IPS-20b (cell line): Measurements from ENCODE around the gene RWDD1.
A peak's percentile ranks its signal among the peaks of the same experiment; 100 is the strongest.

Source experiments
- H3K27ac ChIP-seq: one replicate; pipeline ENCODE4 v1.5.1; 2013; ENCODE audit warnings: low read length
- H3K27me3 ChIP-seq: 2 replicates; pipeline ENCODE4 v1.6.1; 2013; ENCODE audit warnings: mild to moderate bottlenecking, low read length, inconsistent platforms; ENCODE audit not compliant: insufficient read depth
- H3K36me3 ChIP-seq: 2 replicates; pipeline ENCODE4 v1.6.1; 2013; ENCODE audit warnings: low read depth, mild to moderate bottlenecking, inconsistent platforms, low read length, moderate library complexity; ENCODE audit not compliant: insufficient read depth
- H3K4me1 ChIP-seq: 2 replicates; pipeline ENCODE4 v1.6.1; 2013; ENCODE audit warnings: mild to moderate bottlenecking, control low read depth, inconsistent platforms, low read length, moderate library complexity; ENCODE audit not compliant: insufficient read depth
- H3K4me3 ChIP-seq: 2 replicates; pipeline ENCODE4 v1.5.1; 2013; ENCODE audit warnings: mild to moderate bottlenecking, low read length, inconsistent platforms
- H3K9ac ChIP-seq: 2 replicates; pipeline ENCODE4 v1.6.1; 2013; ENCODE audit warnings: low read depth, mild to moderate bottlenecking, inconsistent platforms, low read length, moderate library complexity
- H3K9me3 ChIP-seq: 2 replicates; pipeline ENCODE4 v1.6.1; 2013; ENCODE audit warnings: mild to moderate bottlenecking, low read depth, low read length, inconsistent platforms; ENCODE audit not compliant: insufficient read depth

Gene RWDD1

GRCh38 chr6:116616737-116617053 lies 45.4 kb downstream of the RWDD1 start:
- Histone ChIP-seq H3K27me3 (peaks cover 19% of the 10 kb centered on the region), H3K9me3 (no peaks in the 10 kb centered on the region), H3K9ac (no peak overlapping the region; the same call in 1 of the 2 replicates), H3K27ac (no peak overlapping the region), H3K4me1 (no peaks in the 10 kb centered on the region; the same call in 1 of the 2 replicates), H3K4me3 (peak overlapping the region; percentile 80), H3K36me3 (no peaks in the 10 kb centered on the region)

GRCh38 chr6:116624036-116624805 lies 52.9 kb downstream of the RWDD1 start:
- no peaks in the 10 kb centered on the region for H3K9me3 ChIP-seq
- H3K36me3 ChIP-seq = no peaks in the 10 kb centered on the region
- H3K9ac ChIP-seq = no peak overlapping the region
- no peaks in the 10 kb centered on the region for H3K4me1 ChIP-seq
- H3K27ac ChIP-seq = no peak overlapping the region
- H3K4me3 ChIP-seq = no peak overlapping the region
- H3K27me3 ChIP-seq = no peaks in the 10 kb centered on the region

GRCh38 chr6:116625872-116626271 lies 54.6 kb downstream of the RWDD1 start:
- Histone ChIP-seq H3K27ac (no peak overlapping the region), H3K4me3 (no peak overlapping the region), H3K36me3 (no peaks in the 10 kb centered on the region), H3K9ac (no peak overlapping the region), H3K27me3 (no peaks in the 10 kb centered on the region), H3K4me1 (no peaks in the 10 kb centered on the region), H3K9me3 (no peaks in the 10 kb centered on the region)

- no peak overlapping the region for H3K4me3 ChIP-seq
- no peak overlapping the region for H3K9ac ChIP-seq
- no peaks in the 10 kb centered on the region for H3K36me3 ChIP-seq
- no peaks in the 10 kb centered on the region for H3K4me1 ChIP-seq
- no peaks in the 10 kb centered on the region for H3K9me3 ChIP-seq
- no peak overlapping the region for H3K27ac ChIP-seq
- H3K27me3 ChIP-seq = no peaks in the 10 kb centered on the region
Measured at GRCh38 chr6:116629563-116629981, 58.3 kb downstream of the RWDD1 start.

GRCh38 chr6:116631379-116631990 lies 60.2 kb downstream of the RWDD1 start:
- Histone ChIP-seq H3K27ac (no peak overlapping the region), H3K36me3 (peaks cover 4% of the 10 kb centered on the region; the same call in 1 of the 2 replicates), H3K4me3 (no peak overlapping the region), H3K27me3 (no peaks in the 10 kb centered on the region), H3K9me3 (no peaks in the 10 kb centered on the region), H3K9ac (no peak overlapping the region), H3K4me1 (no peaks in the 10 kb centered on the region)

GRCh38 chr6:116633685-116634084 lies 62.4 kb downstream of the RWDD1 start:
- peaks cover 9% of the 10 kb centered on the region; the same call in 1 of the 2 replicates for H3K36me3 ChIP-seq
- no peaks in the 10 kb centered on the region for H3K27me3 ChIP-seq
- no peak overlapping the region for H3K27ac ChIP-seq
- H3K9ac ChIP-seq = no peak overlapping the region
- peaks cover 6% of the 10 kb centered on the region; the same call in 1 of the 2 replicates for H3K9me3 ChIP-seq
- H3K4me1 ChIP-seq = no peaks in the 10 kb centered on the region
- no peak overlapping the region for H3K4me3 ChIP-seq
